Muscle of back (tissue), 11 donors: ENCODE results near the gene PLCH1. TPM values are rescaled to one million over a fixed set of nuclear protein-coding genes. Genes with fewer than 3 reads are reported as not detected.

Experiments
- DNase-seq, 3 donors: peaks; one replicate each; pipeline versions ENCODE4 v3.0.0 to v3.0.0-alpha.2; 2013
- polyA plus RNA-seq, 10 donors: library from polyadenylated mRNA; unstranded; fragments of 120-200 nt; gene quantifications; one replicate each; pipeline ENCODE4 v1.2.1, GENCODE V29; 2013; ENCODE audit not compliant: insufficient read length in 10 of 10

The PLCH1 gene
- polyA plus RNA-seq, 10 donors, result 0.18 to 0.75 (median 0.32) TPM

- DNase-seq, result no peak
These were observed 1.8 kb upstream of the PLCH1 start for GRCh38 chr3:155746703-155747102.

- peak in 1 of 3 donors; percentile 40 for DNase-seq
These were observed 1.1 kb upstream of the PLCH1 start for GRCh38 chr3:155745795-155746550.

GRCh38 chr3:155744010-155744625 is 753 bp downstream of the PLCH1 start:
- DNase-seq, result peak in 2 of 3 donors; percentile 31 to 64

GRCh38 chr3:155743606-155744005 is 1.3 kb downstream of the PLCH1 start:
- no peak for DNase-seq

GRCh38 chr3:155742349-155742965 is 2.4 kb downstream of the PLCH1 start:
- no peak for DNase-seq

- no peak for DNase-seq
These were observed 3.3 kb downstream of the PLCH1 start for GRCh38 chr3:155741603-155742002.

- no peak for DNase-seq
These were observed 3.8 kb downstream of the PLCH1 start for GRCh38 chr3:155741101-155741500.

- DNase-seq, result no peak
These were observed 5.7 kb downstream of the PLCH1 start for GRCh38 chr3:155739154-155739553.

- DNase-seq, result no peak
These were observed 6.2 kb downstream of the PLCH1 start for GRCh38 chr3:155738580-155739076.

GRCh38 chr3:155737844-155738460 is 6.9 kb downstream of the PLCH1 start:
- no peak for DNase-seq

GRCh38 chr3:155736381-155736780 is 8.5 kb downstream of the PLCH1 start:
- DNase-seq, result peak in 1 of 3 donors; percentile 46

- DNase-seq, result no peak
These were observed 14.0 kb downstream of the PLCH1 start for GRCh38 chr3:155730843-155731242.

GRCh38 chr3:155727836-155728235 is 17.0 kb downstream of the PLCH1 start:
- DNase-seq, result no peak

GRCh38 chr3:155714295-155714718 is 30.6 kb downstream of the PLCH1 start:
- DNase-seq, result no peak

GRCh38 chr3:155712008-155712407 is 32.9 kb downstream of the PLCH1 start:
- DNase-seq, result no peak

- DNase-seq, result peak in 1 of 3 donors; percentile 7
These were observed 39.9 kb downstream of the PLCH1 start for GRCh38 chr3:155704771-155705559.

GRCh38 chr3:155704061-155704460 is 40.8 kb downstream of the PLCH1 start:
- no peak for DNase-seq

GRCh38 chr3:155702745-155703591 is 41.9 kb downstream of the PLCH1 start:
- no peak for DNase-seq

- DNase-seq, result peak; percentile 37 to 75 (median 51)
These were observed 42.9 kb downstream of the PLCH1 start for GRCh38 chr3:155701882-155702465.

GRCh38 chr3:155697542-155697941 is 47.3 kb downstream of the PLCH1 start:
- DNase-seq, result no peak
